ENCODE results near the gene GALNT15. TPM values are rescaled to one million over a fixed set of nuclear protein-coding genes. Genes with fewer than 3 reads are reported as not detected.

The GALNT15 gene
- total and polyA plus RNA-seq, 12 donors: 0.55 to 30.5 (median 4.3) TPM

DNA sequence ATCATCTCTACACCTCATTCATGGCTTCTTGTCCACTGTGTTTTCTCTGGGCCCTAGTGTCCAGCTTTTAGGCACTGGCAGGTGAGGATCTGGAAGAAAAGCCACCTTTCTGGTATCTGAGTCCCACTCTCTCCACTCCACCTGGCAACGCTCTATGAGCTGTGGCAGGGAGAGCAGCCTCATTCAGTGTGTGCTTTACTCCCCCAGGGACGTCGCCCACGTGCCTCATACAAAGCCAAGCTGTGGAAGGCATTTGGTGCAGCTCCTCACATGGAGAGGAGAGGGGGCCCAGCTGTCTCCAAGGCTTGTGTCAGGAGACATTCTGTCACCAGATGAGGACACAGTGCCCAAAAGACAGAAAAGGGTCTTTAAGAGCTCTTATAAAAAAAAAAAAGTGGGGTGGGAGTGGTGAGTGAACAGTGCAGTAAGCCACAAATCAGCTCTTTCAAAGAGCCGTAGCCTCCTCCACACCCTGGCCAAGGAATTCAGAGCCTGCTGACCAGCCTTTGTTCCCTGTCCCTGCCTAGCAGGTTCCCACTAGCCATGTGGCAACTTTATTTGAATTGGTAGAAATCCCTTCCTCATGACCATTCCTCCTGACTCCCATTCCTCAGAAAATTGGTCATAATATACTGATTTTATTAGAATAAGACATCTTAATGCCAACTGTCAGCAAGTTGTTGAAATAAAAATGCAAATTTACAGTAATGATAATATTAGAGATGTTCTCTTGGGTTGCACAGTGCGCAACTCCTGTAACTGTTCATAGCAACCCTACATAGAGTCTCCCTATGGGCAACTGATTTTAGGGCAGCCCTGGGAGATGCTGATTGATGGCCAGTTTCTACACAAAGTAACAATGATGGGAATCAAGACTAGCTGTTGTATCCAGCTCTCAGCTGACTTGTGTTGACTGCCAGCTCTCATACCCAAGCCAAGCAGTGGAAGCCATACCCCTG lies 29.5 kb downstream of the GALNT15 start:
- H3K36me3 ChIP-seq: peaks cover 0 to 2% (median 0%) of the 10 kb centered on the region in 9 donors

DNA sequence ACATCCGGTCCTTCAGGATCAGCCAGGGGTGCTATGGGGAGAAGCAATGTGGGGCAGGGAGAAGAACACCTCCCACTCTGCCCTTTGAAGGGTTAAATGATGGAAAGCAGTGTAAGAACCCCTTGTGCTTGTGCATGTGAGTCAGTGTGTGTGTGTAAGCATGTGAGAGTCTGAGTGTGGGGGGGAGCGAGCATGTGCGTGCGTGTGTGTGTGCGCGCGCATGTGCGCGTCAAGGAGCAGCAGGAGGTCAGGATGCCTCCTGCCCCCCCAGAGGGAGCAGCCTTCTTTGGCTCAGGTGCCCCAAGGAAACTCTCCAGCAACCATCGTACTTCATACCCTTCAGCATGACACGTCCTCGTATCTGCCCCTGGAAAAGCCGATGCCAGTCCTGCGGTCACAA lies 30.3 kb downstream of the GALNT15 start:
- Histone ChIP-seq H3K27me3 (no peaks in the 10 kb centered on the region), H3K4me3 (no peak overlapping the region), H3K27ac (no peak overlapping the region), H3K9me3 (no peaks in the 10 kb centered on the region), H3K4me1 (peaks cover 0 to 5% (median 0%) of the 10 kb centered on the region in 9 donors), H3K36me3 (peaks cover 0 to 2% (median 0%) of the 10 kb centered on the region in 9 donors)
- WGBS, 2 donors: 94 to 96% methylated on average over 14 of the region's 14 CpGs
- DNase-seq (no peak), ATAC-seq (no peak)
- TF ChIP-seq CTCF (IDR thresholded peaks at IDR 0.05): no peak
- intact Hi-C loops (cut with DNase I): no loop called here

More for the DNA sequence above, 29.5 kb downstream of the GALNT15 start:
- Histone ChIP-seq H3K9me3 (no peaks in the 10 kb centered on the region), H3K4me1 (peaks cover 0 to 5% (median 0%) of the 10 kb centered on the region in 9 donors), H3K27ac (no peak overlapping the region), H3K27me3 (no peaks in the 10 kb centered on the region), H3K4me3 (no peak overlapping the region)
- intact Hi-C loops (cut with DNase I): no loop called here
- DNase-seq: no peak
- TF ChIP-seq CTCF (IDR thresholded peaks at IDR 0.05): no peak
- no peak for ATAC-seq
- WGBS, 2 donors: 76 to 78% methylated on average over 6 of the region's 6 CpGs

DNA sequence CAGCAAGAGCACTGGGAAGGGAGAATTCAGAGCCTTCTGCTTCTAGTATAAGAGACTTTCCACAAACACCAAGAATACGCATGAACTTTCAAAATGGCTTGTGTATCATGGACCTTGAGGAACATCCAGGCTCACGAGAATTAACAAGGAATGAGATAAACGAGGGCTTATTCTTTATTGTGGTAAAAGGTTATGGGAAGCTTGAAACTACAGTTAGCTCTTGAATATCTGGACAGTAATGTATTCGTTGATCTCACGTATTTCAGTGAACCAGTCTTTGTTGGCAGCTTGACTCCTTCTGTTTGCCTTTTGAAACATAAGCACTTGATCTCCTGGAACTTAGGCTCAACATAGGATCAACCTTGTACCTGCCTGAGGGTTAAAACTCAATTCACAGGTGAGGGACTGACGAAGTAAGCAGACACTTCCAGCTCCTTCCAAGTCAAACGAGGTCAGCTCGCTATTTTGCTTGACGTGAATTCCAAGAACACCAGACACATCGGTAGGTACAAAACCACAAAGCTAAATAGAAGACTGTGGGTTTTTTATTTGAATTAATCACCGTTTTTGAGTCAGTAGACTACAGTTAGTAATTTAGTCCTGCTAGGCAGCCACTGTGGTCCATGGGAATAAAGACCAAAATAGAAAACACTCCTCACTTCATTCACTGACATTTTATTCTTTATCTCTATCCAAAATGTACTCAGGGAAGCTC lies 30.8 kb downstream of the GALNT15 start:
- intact Hi-C loops (cut with DNase I): no loop called here
- Histone ChIP-seq H3K36me3 (peaks cover 0 to 2% (median 0%) of the 10 kb centered on the region in 9 donors), H3K9me3 (no peaks in the 10 kb centered on the region), H3K27ac (no peak overlapping the region), H3K27me3 (no peaks in the 10 kb centered on the region), H3K4me3 (no peak overlapping the region), H3K4me1 (peaks cover 0 to 5% (median 0%) of the 10 kb centered on the region in 9 donors)
- WGBS, 2 donors: 84 to 86% methylated on average over 11 of the region's 11 CpGs
- TF ChIP-seq CTCF (IDR thresholded peaks at IDR 0.05): no peak
- ATAC-seq: no peak
- DNase-seq: no peak

DNA sequence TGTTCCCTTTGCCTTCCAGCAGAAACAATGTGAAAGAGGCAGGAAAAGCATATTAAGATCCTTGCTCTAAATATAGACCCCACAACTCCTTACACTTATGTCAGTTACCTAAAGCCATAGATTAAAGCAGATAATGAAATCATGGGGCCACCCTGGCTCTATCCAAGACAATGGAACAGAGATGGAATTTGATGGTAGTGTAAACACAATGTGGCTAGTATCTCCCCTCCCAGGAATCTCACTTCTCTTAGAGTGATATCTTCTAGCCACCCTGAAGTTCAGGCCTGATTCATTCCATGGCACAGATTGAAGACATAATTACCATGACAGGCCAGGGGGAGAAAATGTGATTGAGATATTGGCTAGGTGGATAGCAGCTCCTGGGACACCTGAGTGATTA lies 32.6 kb downstream of the GALNT15 start:
- ATAC-seq (no peak), DNase-seq (no peak)
- Histone ChIP-seq H3K27ac (no peak overlapping the region), H3K36me3 (peaks cover 0 to 2% (median 0%) of the 10 kb centered on the region in 9 donors), H3K4me3 (no peak overlapping the region), H3K4me1 (peaks cover 0 to 5% (median 0%) of the 10 kb centered on the region in 9 donors), H3K27me3 (no peaks in the 10 kb centered on the region), H3K9me3 (no peaks in the 10 kb centered on the region)
- no peak for TF ChIP-seq CTCF (IDR thresholded peaks at IDR 0.05)
- intact Hi-C loops (cut with DNase I): no loop called here
